IMR-90 (cell line): ENCODE measurements around the gene ALG1. TPM values are rescaled to one million over a fixed set of nuclear protein-coding genes. Genes with fewer than 3 reads are reported as not detected.

Experiments used
- ATAC-seq: fragments of 200-7000 bp; cut with Tn5 transposase; 2 replicates; pipeline ENCODE4 v1.9.1; 2020; ENCODE audit warnings: low read depth, mild to moderate bottlenecking, moderate library complexity
- BruUV-seq: library from RNA; stranded (reverse); fragments of 400-500 nt; replicated peaks from 2 replicates; lab custom pipeline; 2021; lab: Mats Ljungman, UMichigan
- CTCF ChIA-PET: fragments of 300-600 bp; formaldehyde crosslinking; extraction: SDS; loops from one replicate; lab custom pipeline; 2021; ENCODE audit warnings: antibody characterized with exemption; lab: Yijun Ruan, JAX
- POLR2A ChIA-PET: fragments of 300-600 bp; sonication (Branson Sonifier 250); formaldehyde crosslinking; loops from one replicate; lab custom pipeline; 2022; ENCODE audit warnings: antibody characterized with exemption; ENCODE audit not compliant: unreplicated experiment; lab: Charles Lee
- DNase-seq: peaks from one replicate; pipeline ENCODE4 v3.0.0; 2013
- H2AFZ ChIP-seq: replicated peaks from 2 replicates; pipeline ENCODE3; 2013; ENCODE audit warnings: low read length, mild to moderate bottlenecking; ENCODE audit not compliant: poor library complexity
- H2AK5ac ChIP-seq: 2 replicates; pipeline ENCODE4 v1.6.1; 2013; ENCODE audit warnings: low read depth, low read length, inconsistent platforms
- H2AK9ac ChIP-seq: replicated peaks from 2 replicates; pipeline ENCODE3; 2013; ENCODE audit warnings: mild to moderate bottlenecking, low read depth, low read length, moderate library complexity; ENCODE audit not compliant: poor library complexity
- H2BK120ac ChIP-seq: 2 replicates; pipeline ENCODE4 v1.6.1; 2013; ENCODE audit warnings: low read depth, low read length, inconsistent platforms
- H2BK15ac ChIP-seq: 3 replicates; pipeline ENCODE4 v1.6.1; 2013; ENCODE audit warnings: low read depth, low read length, inconsistent platforms
- H2BK20ac ChIP-seq: 2 replicates; pipeline ENCODE4 v1.6.1; 2013; ENCODE audit warnings: low read depth, mild to moderate bottlenecking, inconsistent platforms, low read length, moderate library complexity
- H2BK5ac ChIP-seq: 2 replicates; pipeline ENCODE4 v1.6.1; 2013; ENCODE audit warnings: mild to moderate bottlenecking, low read depth, low read length, inconsistent platforms; ENCODE audit not compliant: poor library complexity, severe bottlenecking
- H3K14ac ChIP-seq: replicated peaks from 2 replicates; pipeline ENCODE4 v1.6.1; 2013; ENCODE audit warnings: low read depth, low read length, inconsistent platforms
- H3K18ac ChIP-seq: 2 replicates; pipeline ENCODE4 v1.6.1; 2013; ENCODE audit warnings: low read depth, low read length, control low read depth
- H3K23ac ChIP-seq: 2 replicates; pipeline ENCODE4 v1.6.1; 2013; ENCODE audit warnings: low read depth, low read length, inconsistent platforms
- H3K27ac ChIP-seq: 2 replicates; pipeline ENCODE4 v1.5.1; 2013; ENCODE audit warnings: mild to moderate bottlenecking, control low read depth, low read length; ENCODE audit not compliant: insufficient read depth
- H3K27me3 ChIP-seq: 2 replicates; pipeline ENCODE4 v1.6.1; 2013; ENCODE audit warnings: low read length; ENCODE audit not compliant: control insufficient read depth, insufficient read depth
- H3K36me3 ChIP-seq: 2 replicates; pipeline ENCODE4 v1.6.1; 2013; ENCODE audit warnings: low read length, mixed read lengths; ENCODE audit not compliant: control insufficient read depth, insufficient read depth
- H3K4ac ChIP-seq: 2 replicates; pipeline ENCODE4 v1.6.1; 2013; ENCODE audit warnings: low read depth, low read length, inconsistent platforms
- H3K4me1 ChIP-seq: 2 replicates; pipeline ENCODE4 v1.6.1; 2013; ENCODE audit warnings: low read length, mixed read lengths; ENCODE audit not compliant: control insufficient read depth, insufficient read depth
- H3K4me2 ChIP-seq: 2 replicates; pipeline ENCODE4 v1.6.1; 2013; ENCODE audit warnings: low read depth, mild to moderate bottlenecking, control low read depth, low read length, moderate library complexity
- H3K4me3 ChIP-seq: 2 replicates; pipeline ENCODE4 v1.5.1; 2013; ENCODE audit warnings: low read depth, mild to moderate bottlenecking, control low read depth, low read length, moderate library complexity; ENCODE audit not compliant: insufficient read depth
- H3K56ac ChIP-seq: 2 replicates; pipeline ENCODE4 v1.6.1; 2013; ENCODE audit warnings: low read length, inconsistent platforms; ENCODE audit not compliant: insufficient read depth; ENCODE audit errors: extremely low read depth
- H3K79me1 ChIP-seq, 2 experiments: 2 replicates each; pipeline ENCODE4 v1.6.1; 2013; ENCODE audit warnings: low read length in 2 of 2, inconsistent platforms in 1 of 2, low read depth in 1 of 2
- H3K9ac ChIP-seq: 2 replicates; pipeline ENCODE4 v1.6.1; 2013; ENCODE audit warnings: low read depth, low read length, control low read depth
- H3K9me1 ChIP-seq: 2 replicates; pipeline ENCODE4 v1.6.1; 2013; ENCODE audit warnings: low read length, inconsistent platforms; ENCODE audit not compliant: insufficient read depth
- H3K9me3 ChIP-seq: 2 replicates; pipeline ENCODE4 v1.6.1; 2013; ENCODE audit warnings: low read length; ENCODE audit not compliant: control insufficient read depth, insufficient read depth
- H4K20me1 ChIP-seq: 2 replicates; pipeline ENCODE4 v1.6.1; 2013; ENCODE audit warnings: low read length, inconsistent platforms; ENCODE audit not compliant: insufficient read depth
- H4K5ac ChIP-seq: 2 replicates; pipeline ENCODE4 v1.6.1; 2013; ENCODE audit warnings: mild to moderate bottlenecking, low read depth, low read length, control low read depth
- H4K8ac ChIP-seq, 2 experiments: 2 replicates each; pipeline ENCODE4 v1.6.1; 2013; ENCODE audit warnings: low read depth in 2 of 2, low read length in 2 of 2, control low read depth in 1 of 2, inconsistent platforms in 1 of 2
- H4K91ac ChIP-seq: 2 replicates; pipeline ENCODE4 v1.6.1; 2013; ENCODE audit warnings: low read depth, low read length, inconsistent platforms; ENCODE audit not compliant: insufficient read depth
- BHLHE40 ChIP-seq: fragments of 150-350 bp; IDR thresholded peaks from 2 replicates; pipeline ENCODE4 v1.6.1; 2016; ENCODE audit warnings: mild to moderate bottlenecking, low read depth, low read length
- CEBPB ChIP-seq: IDR thresholded peaks from 2 replicates; pipeline ENCODE4 v1.6.1; 2012; ENCODE audit warnings: low read depth, low read length, improper control_type of control experiment
- CHD1 ChIP-seq: IDR thresholded peaks from 2 replicates; pipeline ENCODE4 v1.6.1; 2012; ENCODE audit warnings: low read depth, low read length, improper control_type of control experiment
- CTCF ChIP-seq: conservative IDR thresholded peaks from 2 replicates; pipeline ENCODE4 v1.5.1; 2012; ENCODE audit warnings: mild to moderate bottlenecking, low read depth, low read length, improper control_type of control experiment
- FOS ChIP-seq: fragments of 150-350 bp; IDR thresholded peaks from 2 replicates; pipeline ENCODE4 v1.6.1; 2016; ENCODE audit warnings: low read depth, low read length
- MAFK ChIP-seq: IDR thresholded peaks from 2 replicates; pipeline ENCODE4 v1.6.1; 2012; ENCODE audit warnings: low read depth, low read length, improper control_type of control experiment
- MAZ ChIP-seq: IDR thresholded peaks from 2 replicates; pipeline ENCODE4 v1.6.1; 2012; ENCODE audit warnings: low read depth, mild to moderate bottlenecking, low read length, improper control_type of control experiment, moderate library complexity, borderline replicate concordance
- MXI1 ChIP-seq: IDR thresholded peaks from 2 replicates; pipeline ENCODE4 v1.6.1; 2012; ENCODE audit warnings: low read depth, mild to moderate bottlenecking, low read length, moderate library complexity, borderline replicate concordance
- NFE2L2 ChIP-seq: fragments of 150-350 bp; IDR thresholded peaks from 2 replicates; pipeline ENCODE4 v1.6.1; 2016; ENCODE audit warnings: low read depth, mild to moderate bottlenecking, low read length
- POLR2A ChIP-seq: IDR thresholded peaks from 2 replicates; pipeline ENCODE4 v1.6.1; 2012; ENCODE audit warnings: mild to moderate bottlenecking, low read depth, low read length
- RCOR1 ChIP-seq: IDR thresholded peaks from 2 replicates; pipeline ENCODE4 v1.6.1; 2012; ENCODE audit warnings: mild to moderate bottlenecking, low read length, improper control_type of control experiment; ENCODE audit not compliant: insufficient replicate concordance
- RFX5 ChIP-seq: IDR thresholded peaks from 2 replicates; pipeline ENCODE4 v1.8.0; 2012; ENCODE audit warnings: low read depth, mild to moderate bottlenecking, low read length, moderate library complexity
- SMC3 ChIP-seq: fragments of 150-350 bp; IDR thresholded peaks from 2 replicates; pipeline ENCODE4 v1.6.1; 2016; ENCODE audit warnings: low read depth, mild to moderate bottlenecking, antibody characterized with exemption, low read length, moderate library complexity
- USF2 ChIP-seq: fragments of 150-350 bp; IDR thresholded peaks from 2 replicates; pipeline ENCODE4 v1.6.1; 2017; ENCODE audit warnings: mild to moderate bottlenecking, antibody characterized with exemption, low read length, low read depth
- WGBS, 2 experiments: methylation state at CpG; one replicate each; pipeline versions ENCODE4 v1.1.5 to v1.1.7; 2013; ENCODE audit warnings: missing lambda C conversion rate in 2 of 2; ENCODE audit not compliant: insufficient read length in 1 of 2; ENCODE audit errors: extremely low coverage in 2 of 2; 5-methylcytosine and 5-hydroxymethylcytosine counted together
- dilution Hi-C: fragments of 300-500 bp; cut with HindIII; formaldehyde crosslinking; loops from one replicate; pipeline ENCODE4 v1.14.3; 2018; ENCODE audit warnings: low sequenced_read_pairs; ENCODE audit not compliant: unreplicated experiment
- in situ Hi-C: fragments of 300-500 bp; cut with MboI; formaldehyde crosslinking; loops from 3 replicates; pipeline ENCODE4 v1.14.3; 2019; ENCODE audit warnings: low sequenced_read_pairs, inconsistent platforms, mixed read lengths
- intact Hi-C: fragments of 100-400 bp; cut with micrococcal nuclease; formaldehyde crosslinking; loops from 2 replicates; pipeline ENCODE4 v1.10.0; 2022
- polyA plus RNA-seq, 3 experiments: library from polyadenylated mRNA; depleted of rRNA; stranded (reverse); fragments of >200 nt; gene quantifications; 2 replicates each; pipeline ENCODE4 v1.2.3, GENCODE V29; 2012; ENCODE audit warnings: low replicate concordance in 1 of 3
- total RNA-seq: library from RNA; depleted of rRNA; stranded (reverse); fragments of >200 nt; gene quantifications from 2 replicates; pipeline ENCODE4 v1.2.3, GENCODE V29; 2012
- TF ChIP-seq, protein P1 (sequence below): fragments of 150-350 bp; IDR thresholded peaks from 2 replicates; pipeline ENCODE4 v1.6.1; 2016; ENCODE audit warnings: low read depth, mild to moderate bottlenecking, low read length, moderate library complexity, borderline replicate concordance

ALG1 gene
- total and polyA plus RNA-seq, 2 of the 4 experiments (the other 2 are of a cell fraction): 30.9 to 41.0 TPM

DNA sequence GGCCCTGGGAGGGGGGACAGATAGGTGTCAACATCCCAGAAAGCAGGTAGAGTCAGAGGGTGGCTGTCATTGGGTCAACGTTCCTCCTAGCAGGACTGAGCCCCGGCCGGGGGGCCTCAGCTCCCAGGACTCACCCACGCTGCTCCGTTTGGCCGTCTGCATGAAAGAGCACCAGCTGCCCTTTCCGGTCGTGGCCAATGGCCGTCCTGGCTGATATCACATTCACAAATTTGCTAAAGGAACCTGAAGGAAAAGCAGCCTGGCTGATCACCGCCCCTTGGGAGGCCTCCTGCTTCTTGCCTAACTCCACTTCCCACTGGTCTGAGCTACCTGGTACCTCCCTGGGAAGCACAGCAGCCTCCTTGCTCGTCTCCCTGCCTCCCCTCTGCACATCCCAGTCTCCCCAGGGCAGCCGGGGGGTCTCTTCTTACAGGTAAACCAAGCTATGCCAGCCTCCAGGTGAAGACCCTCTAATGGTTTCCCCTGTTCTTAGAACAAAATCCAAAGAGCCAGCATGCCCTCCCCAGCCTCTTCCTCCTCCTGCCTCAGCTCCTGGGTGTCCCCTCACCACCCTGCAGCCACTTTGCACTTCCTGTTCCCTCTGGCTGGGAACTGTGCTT, 41.3 kb upstream of the ALG1 start:
- DNase-seq (no peak), ATAC-seq (no peak)
- H3K23ac ChIP-seq: no peak overlapping the region
- no peak overlapping the region for H2AK5ac ChIP-seq
- POLR2A ChIA-PET: no interaction called here
- no peak overlapping the region for H2AFZ ChIP-seq
- intact Hi-C loops: loop anchor here (5.0 kb wide), 1 partner anchor 183 kb away; the partner anchor contains the start of genes GLYR1 and UBN1
- no peaks in the 10 kb centered on the region for H3K9me3 ChIP-seq
- no peak overlapping the region for H4K91ac ChIP-seq
- peaks cover 3 to 13% of the 10 kb centered on the region in 2 experiments; a peak in 2 of 4 replicates for H3K79me1 ChIP-seq
- CTCF ChIA-PET: no interaction called here
- H3K4me1 ChIP-seq: peaks cover 3% of the 10 kb centered on the region; the same call in 1 of the 2 replicates
- BruUV-seq: no TSS peak
- in situ Hi-C loops: no loop called here
- no peak overlapping the region for H2BK120ac ChIP-seq
- no peak overlapping the region for H3K4me2 ChIP-seq
- no peak overlapping the region for H2BK5ac ChIP-seq
- no peak overlapping the region for H3K9ac ChIP-seq
- H2AK9ac ChIP-seq: no peak overlapping the region
- H3K4ac ChIP-seq: no peak overlapping the region
- H3K27me3 ChIP-seq: no peaks in the 10 kb centered on the region
- H3K18ac ChIP-seq: no peak overlapping the region
- no peak overlapping the region for H4K8ac ChIP-seq
- TF ChIP-seq FOS (no peak), POLR2A (no peak), MAFK (no peak), CTCF (no peak), USF2 (no peak), RCOR1 (no peak), CEBPB (no peak), BHLHE40 (no peak), MXI1 (no peak), SMC3 (no peak), MAZ (no peak), NFE2L2 (no peak), RFX5 (no peak), CHD1 (no peak)
- TF ChIP-seq, protein P1, sequence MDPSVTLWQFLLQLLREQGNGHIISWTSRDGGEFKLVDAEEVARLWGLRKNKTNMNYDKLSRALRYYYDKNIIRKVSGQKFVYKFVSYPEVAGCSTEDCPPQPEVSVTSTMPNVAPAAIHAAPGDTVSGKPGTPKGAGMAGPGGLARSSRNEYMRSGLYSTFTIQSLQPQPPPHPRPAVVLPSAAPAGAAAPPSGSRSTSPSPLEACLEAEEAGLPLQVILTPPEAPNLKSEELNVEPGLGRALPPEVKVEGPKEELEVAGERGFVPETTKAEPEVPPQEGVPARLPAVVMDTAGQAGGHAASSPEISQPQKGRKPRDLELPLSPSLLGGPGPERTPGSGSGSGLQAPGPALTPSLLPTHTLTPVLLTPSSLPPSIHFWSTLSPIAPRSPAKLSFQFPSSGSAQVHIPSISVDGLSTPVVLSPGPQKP: no peak
- no peak overlapping the region for H3K56ac ChIP-seq
- no peak overlapping the region for H3K14ac ChIP-seq
- no peak overlapping the region for H3K27ac ChIP-seq
- WGBS, 2 experiments: 81% methylated on average over 9 of the region's 12 CpGs; no CpG with 5 or more reads in 1 of the 2 experiments
- no peak overlapping the region for H3K4me3 ChIP-seq
- H4K20me1 ChIP-seq: no peaks in the 10 kb centered on the region
- 0 out of 2 replicates have a peak, but pooled peaks cover 1% of the 10 kb centered on the region for H3K36me3 ChIP-seq
- dilution Hi-C loops: no loop called here
- H4K5ac ChIP-seq: no peak overlapping the region
- no peak overlapping the region for H2BK15ac ChIP-seq
- H3K9me1 ChIP-seq: peaks cover 8% of the 10 kb centered on the region
- H2BK20ac ChIP-seq: no peak overlapping the region
